HG02870 (cell line): ENCODE data around the gene MLLT6.

ENCODE experiments used
- ATAC-seq: cut with Tn5 transposase; IDR thresholded peaks from one replicate; pipeline ENCODE4 v1.9.1; 2021; ENCODE audit warnings: mild to moderate bottlenecking, moderate library complexity; ENCODE audit not compliant: unreplicated experiment

MLLT6 gene

GRCh38 chr17:38704606-38705522, at the start of gene MLLT6:
Gene MLLT6, plus strand, starts transcription at chr17:38705273. Its CDS starts 360 bp downstream, at chr17:38705633.
- no peak for ATAC-seq

- ATAC-seq = no peak
Observed at GRCh38 chr17:38656959-38657823, 47.9 kb upstream of the MLLT6 start.

GRCh38 chr17:38657824-38658740, 47.0 kb upstream of the MLLT6 start:
- no peak for ATAC-seq

GRCh38 chr17:38658741-38659345, 46.2 kb upstream of the MLLT6 start:
- ATAC-seq = no peak

GRCh38 chr17:38659415-38659814, 45.7 kb upstream of the MLLT6 start:
- no peak for ATAC-seq

- ATAC-seq = no peak
Observed at GRCh38 chr17:38660097-38661025, 44.7 kb upstream of the MLLT6 start.

GRCh38 chr17:38663125-38663751, 41.8 kb upstream of the MLLT6 start:
- no peak for ATAC-seq

GRCh38 chr17:38663964-38664644, 41.0 kb upstream of the MLLT6 start:
- no peak for ATAC-seq

GRCh38 chr17:38667099-38667786, 37.8 kb upstream of the MLLT6 start:
- ATAC-seq = no peak

GRCh38 chr17:38667787-38668122, 37.3 kb upstream of the MLLT6 start:
- ATAC-seq = no peak

GRCh38 chr17:38669520-38669919, 35.6 kb upstream of the MLLT6 start:
- no peak for ATAC-seq

- ATAC-seq = no peak
Observed at GRCh38 chr17:38671939-38672720, 32.9 kb upstream of the MLLT6 start.

- ATAC-seq = no peak
Observed at GRCh38 chr17:38672788-38673706, 32.0 kb upstream of the MLLT6 start.

- ATAC-seq = no peak
Observed at GRCh38 chr17:38673707-38674013, 31.4 kb upstream of the MLLT6 start.

GRCh38 chr17:38674014-38674748, 30.9 kb upstream of the MLLT6 start:
- ATAC-seq = no peak
